Measurements from ENCODE around the gene RHBDL3. TPM values are rescaled to one million over a fixed set of nuclear protein-coding genes. Genes with fewer than 3 reads are reported as not detected.

Gene RHBDL3
- total RNA-seq, 6 experiments from 2014 or later, result 0.04 to 0.09 TPM; not detected in 4

DNA sequence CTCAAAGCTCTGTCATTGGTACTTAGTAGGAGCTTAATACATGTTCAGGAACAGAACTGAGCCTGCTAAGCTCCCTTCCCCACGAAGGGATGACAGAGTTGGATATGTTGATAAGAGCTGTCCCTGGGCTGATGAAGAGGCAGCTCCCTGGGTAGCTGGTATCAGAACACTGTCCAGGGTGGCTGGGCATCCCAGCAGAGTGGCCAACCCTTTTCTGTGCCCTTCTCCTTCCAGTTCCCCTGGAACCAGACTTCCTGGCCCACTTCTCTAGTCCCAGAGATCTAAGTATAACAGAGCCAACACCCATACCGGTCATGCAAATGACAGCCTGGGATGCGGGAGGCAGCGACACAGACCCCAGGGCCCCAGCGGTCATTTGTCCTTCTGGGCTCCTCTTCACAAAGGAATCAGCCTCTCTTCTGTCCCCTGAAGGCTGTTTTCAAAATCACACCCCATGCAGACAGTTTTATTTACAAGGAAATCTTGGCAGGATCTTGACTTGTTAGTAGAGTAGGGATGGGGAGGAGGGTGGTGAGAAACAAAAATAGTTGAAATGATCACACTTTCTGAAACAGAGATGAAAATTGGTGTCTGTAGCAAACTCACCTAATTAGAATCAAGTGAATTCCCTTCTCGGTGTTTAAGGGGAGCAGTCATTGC, 1.4 kb upstream of the RHBDL3 start:
- Histone ChIP-seq H3K36me3 (no peaks in the 10 kb centered on the region), H3K4me3 (no peak overlapping the region), H3K4me1 (peaks cover 0 to 17% (median 5%) of the 10 kb centered on the region in 4 donors), H3K27ac (no peak overlapping the region), H3K27me3 (no peaks in the 10 kb centered on the region), H3K9me3 (no peaks in the 10 kb centered on the region)
- DNase-seq (no peak), ATAC-seq (no peak)
- no peak for TF ChIP-seq POLR2A (IDR thresholded peaks at IDR 0.05)
- TF ChIP-seq, protein P1, sequence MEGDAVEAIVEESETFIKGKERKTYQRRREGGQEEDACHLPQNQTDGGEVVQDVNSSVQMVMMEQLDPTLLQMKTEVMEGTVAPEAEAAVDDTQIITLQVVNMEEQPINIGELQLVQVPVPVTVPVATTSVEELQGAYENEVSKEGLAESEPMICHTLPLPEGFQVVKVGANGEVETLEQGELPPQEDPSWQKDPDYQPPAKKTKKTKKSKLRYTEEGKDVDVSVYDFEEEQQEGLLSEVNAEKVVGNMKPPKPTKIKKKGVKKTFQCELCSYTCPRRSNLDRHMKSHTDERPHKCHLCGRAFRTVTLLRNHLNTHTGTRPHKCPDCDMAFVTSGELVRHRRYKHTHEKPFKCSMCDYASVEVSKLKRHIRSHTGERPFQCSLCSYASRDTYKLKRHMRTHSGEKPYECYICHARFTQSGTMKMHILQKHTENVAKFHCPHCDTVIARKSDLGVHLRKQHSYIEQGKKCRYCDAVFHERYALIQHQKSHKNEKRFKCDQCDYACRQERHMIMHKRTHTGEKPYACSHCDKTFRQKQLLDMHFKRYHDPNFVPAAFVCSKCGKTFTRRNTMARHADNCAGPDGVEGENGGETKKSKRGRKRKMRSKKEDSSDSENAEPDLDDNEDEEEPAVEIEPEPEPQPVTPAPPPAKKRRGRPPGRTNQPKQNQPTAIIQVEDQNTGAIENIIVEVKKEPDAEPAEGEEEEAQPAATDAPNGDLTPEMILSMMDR (IDR thresholded peaks at IDR 0.05), result no peak
- intact Hi-C loops (cut with DNase I), result no loop called here
- 34% methylated on average over 3 of the region's 6 CpGs for WGBS (ENCODE audit: insufficient coverage, low coverage, low lambda C conversion rate, missing lambda C conversion rate)

DNA sequence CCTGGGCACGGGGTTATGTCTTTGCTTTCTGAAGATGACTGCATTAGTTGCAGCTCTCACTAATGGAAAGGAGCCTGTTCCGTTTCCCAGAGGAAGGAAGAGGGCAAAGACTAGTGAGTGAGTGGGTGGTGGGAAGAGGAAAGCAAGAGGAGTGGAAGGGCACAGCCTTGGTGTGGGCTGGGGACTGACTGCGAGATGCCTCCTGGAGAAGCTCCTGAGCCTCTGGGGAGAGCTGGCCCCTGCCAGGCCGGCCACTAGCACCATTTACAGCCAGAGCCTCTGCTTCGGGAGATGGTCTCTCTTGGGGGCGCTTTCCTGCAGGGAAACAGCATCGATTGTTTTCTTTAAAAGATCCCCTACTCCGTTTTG, 825 bp upstream of the RHBDL3 start:
- H3K36me3 ChIP-seq, result no peaks in the 10 kb centered on the region
- DNase-seq (no peak), ATAC-seq (no peak)
- no peaks in the 10 kb centered on the region for H3K9me3 ChIP-seq
- peaks cover 0 to 17% (median 5%) of the 10 kb centered on the region in 4 donors for H3K4me1 ChIP-seq
- no peak overlapping the region for H3K27ac ChIP-seq
- intact Hi-C loops (cut with DNase I), result no loop called here
- H3K27me3 ChIP-seq, result no peaks in the 10 kb centered on the region
- WGBS (ENCODE audit: insufficient coverage, low coverage, low lambda C conversion rate, missing lambda C conversion rate), result 20% methylated on average over 6 of the region's 8 CpGs
- H3K4me3 ChIP-seq, result no peak overlapping the region
- TF ChIP-seq, protein P1 (IDR thresholded peaks at IDR 0.05), result no peak
- no peak for TF ChIP-seq POLR2A (IDR thresholded peaks at IDR 0.05)

DNA sequence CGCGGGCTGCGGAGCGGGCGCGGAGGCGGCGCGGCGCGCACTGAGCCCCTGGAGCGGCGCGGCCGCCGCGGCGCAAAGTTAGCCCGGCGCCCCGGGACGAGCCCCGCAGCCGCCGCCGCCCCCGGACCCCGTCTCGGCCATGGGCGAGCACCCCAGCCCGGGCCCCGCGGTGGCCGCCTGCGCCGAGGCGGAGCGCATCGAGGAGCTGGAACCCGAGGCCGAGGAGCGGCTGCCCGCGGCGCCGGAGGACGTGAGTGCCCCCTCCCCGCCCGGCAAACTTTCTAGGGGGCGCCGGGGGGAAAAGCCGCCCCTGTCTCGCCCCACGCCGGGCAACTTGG, 388 bp downstream of the RHBDL3 start:
- H3K27me3 ChIP-seq, result no peaks in the 10 kb centered on the region
- intact Hi-C loops (cut with DNase I), result no loop called here
- H3K9me3 ChIP-seq, result no peaks in the 10 kb centered on the region
- TF ChIP-seq, protein P1 (IDR thresholded peaks at IDR 0.05), result no peak
- no peak for TF ChIP-seq POLR2A (IDR thresholded peaks at IDR 0.05)
- H3K36me3 ChIP-seq, result no peaks in the 10 kb centered on the region
- peaks cover 0 to 17% (median 5%) of the 10 kb centered on the region in 4 donors for H3K4me1 ChIP-seq
- ATAC-seq, result no peak
- H3K4me3 ChIP-seq, result peak overlapping the region; percentile 40 to 56 (median 44)
- no peak for DNase-seq
- 0% methylated on average over 1 of the region's 55 CpGs for WGBS (ENCODE audit: insufficient coverage, low coverage, low lambda C conversion rate, missing lambda C conversion rate)
- no peak overlapping the region for H3K27ac ChIP-seq

GRCh38 chr17:32266389-32267301, 1.0 kb downstream of the RHBDL3 start:
- no peaks in the 10 kb centered on the region for H3K27me3 ChIP-seq
- intact Hi-C loops (cut with DNase I), result no loop called here
- DNase-seq (no peak), ATAC-seq (peak in 2 of 4 donors; percentile 6 to 9)
- peaks cover 0 to 17% (median 5%) of the 10 kb centered on the region in 4 donors for H3K4me1 ChIP-seq
- H3K9me3 ChIP-seq, result no peaks in the 10 kb centered on the region
- no peak overlapping the region for H3K27ac ChIP-seq
- WGBS (ENCODE audit: insufficient coverage, low coverage, low lambda C conversion rate, missing lambda C conversion rate), result under 1% methylated on average over 11 of the region's 78 CpGs
- H3K4me3 ChIP-seq, result peak overlapping the region; percentile 40 to 56 (median 44)
- no peak for TF ChIP-seq POLR2A (IDR thresholded peaks at IDR 0.05)
- TF ChIP-seq, protein P1 (IDR thresholded peaks at IDR 0.05), result no peak
- no peaks in the 10 kb centered on the region for H3K36me3 ChIP-seq

All from right lobe of liver (tissue), 6 donors.